Stimulated activated CD4-positive, alpha-beta T cell treated with anti-CD3 and anti-CD28 coated beads, Interleukin-15, amount 100 ng/mL, for 24 hours (primary cell): ENCODE data around the gene ADGRL2.

Source experiments
- DNase-seq: peaks from one replicate; pipeline ENCODE4 v3.0.0-alpha.2; 2020

The ADGRL2 gene

GRCh38 chr1:81808760-81809159 is 8.0 kb downstream of the ADGRL2 start:
- no peak for DNase-seq

DNA sequence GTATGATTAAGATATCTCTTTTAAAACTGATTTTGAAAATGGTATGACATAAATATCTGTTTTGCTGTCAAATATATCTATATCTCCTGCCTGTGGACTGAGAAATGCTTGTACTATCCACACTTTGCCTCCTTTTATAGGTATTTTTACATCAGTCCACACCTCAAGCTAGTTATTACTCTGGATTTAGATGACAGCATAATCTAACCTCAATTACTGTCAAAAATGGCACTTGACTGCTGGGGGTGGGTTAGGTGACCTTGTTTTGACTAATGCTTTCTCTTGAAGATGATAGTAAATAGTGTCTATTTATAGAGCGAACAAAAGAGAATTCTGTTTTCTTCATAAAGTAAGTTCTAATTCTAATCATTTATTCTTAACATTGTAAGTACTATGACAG is 9.1 kb downstream of the ADGRL2 start:
- DNase-seq: no peak

DNA sequence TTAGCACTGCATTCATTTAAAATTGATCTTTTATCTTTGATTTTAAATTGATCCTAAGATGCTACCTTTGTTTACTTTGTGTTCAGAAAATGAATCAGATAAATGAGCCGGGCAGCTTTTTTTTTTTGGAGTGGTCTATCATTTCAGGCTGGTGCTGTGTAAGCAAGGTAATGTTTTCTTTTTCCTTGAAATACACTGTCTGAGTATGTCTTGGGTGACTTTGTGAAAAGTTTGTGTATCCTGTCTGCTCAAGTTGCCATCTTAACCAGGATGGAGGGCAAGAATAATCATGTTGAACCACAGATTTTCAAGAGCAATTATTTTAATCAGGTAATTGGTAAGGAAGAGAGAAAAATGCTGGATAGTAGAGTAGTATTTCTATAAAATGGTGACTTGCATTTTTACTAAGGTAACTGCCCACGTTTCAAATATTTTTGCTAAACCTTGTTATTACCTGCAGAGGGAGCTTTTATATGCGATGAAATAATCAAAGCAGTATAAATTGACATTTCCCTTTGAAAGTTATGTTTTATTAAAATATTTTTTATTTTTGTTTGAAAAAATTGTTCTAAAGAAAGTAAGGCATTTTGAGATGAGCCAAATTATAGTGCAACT is 11.1 kb downstream of the ADGRL2 start:
- no peak for DNase-seq

- no peak for DNase-seq
Measured at GRCh38 chr1:81812712-81813111, 12.0 kb downstream of the ADGRL2 start.

DNA sequence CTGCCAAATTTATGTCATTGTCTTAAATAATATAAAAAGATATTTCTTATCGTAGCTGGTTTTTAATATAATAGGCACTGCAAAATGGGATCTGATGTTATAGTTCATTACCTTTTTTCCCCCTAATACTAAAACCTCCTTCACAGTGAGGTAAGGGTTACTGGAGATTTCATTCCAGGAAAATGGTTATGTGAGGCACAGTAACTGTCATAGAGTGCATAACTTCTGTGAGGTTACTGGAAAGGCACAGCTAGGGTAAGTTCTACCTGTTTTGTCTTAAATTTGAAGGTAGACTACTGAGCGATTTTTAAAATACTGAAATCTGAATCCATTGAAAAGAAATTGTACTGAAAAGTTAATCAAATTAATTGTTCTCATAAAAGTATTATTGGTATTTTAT is 13.0 kb downstream of the ADGRL2 start:
- no peak for DNase-seq

DNA sequence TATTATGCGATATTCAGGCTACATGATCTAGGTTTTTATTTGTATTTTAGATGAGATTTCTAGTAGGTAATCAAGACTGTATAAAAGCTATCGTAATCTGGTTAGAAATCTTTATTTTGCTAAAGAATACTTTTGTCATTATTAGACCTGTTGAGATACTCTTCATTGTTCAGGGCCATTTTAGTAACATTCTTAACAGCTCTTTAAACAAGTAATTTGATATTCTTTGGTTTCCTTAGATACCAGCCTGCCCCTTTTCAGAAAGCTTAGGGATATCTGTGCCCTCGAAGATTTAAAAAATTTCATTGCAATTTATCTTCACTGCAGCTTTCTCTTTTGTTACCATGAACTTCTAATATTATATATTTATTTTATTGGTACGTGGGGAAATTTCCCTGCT is 18.9 kb downstream of the ADGRL2 start:
- no peak for DNase-seq

- DNase-seq: no peak
Measured at GRCh38 chr1:81820765-81821164, 20.0 kb downstream of the ADGRL2 start.

DNA sequence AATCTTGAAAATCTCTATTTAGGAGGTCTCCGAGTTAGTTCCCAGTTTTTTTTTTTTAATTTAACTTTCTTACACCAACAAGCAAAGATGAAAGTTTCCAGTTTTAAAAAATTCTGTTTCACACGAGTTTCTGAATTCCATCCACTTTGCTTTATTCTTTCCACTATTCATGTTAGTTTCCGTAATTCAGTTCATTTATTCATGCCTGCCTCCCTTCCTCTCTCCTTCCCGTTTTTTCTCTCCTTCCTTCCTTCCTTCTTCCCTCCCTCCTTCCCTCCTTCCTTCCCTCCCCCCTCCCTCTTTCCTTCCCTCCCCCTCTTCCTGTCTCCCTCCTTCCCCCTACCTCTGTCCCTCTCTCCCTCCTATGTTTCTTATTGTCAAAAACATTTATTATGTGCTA is 22.3 kb downstream of the ADGRL2 start:
- no peak for DNase-seq

- no peak for DNase-seq
Measured at GRCh38 chr1:81824759-81825158, 24.0 kb downstream of the ADGRL2 start.

GRCh38 chr1:81827942-81828341 is 27.2 kb downstream of the ADGRL2 start:
- DNase-seq: no peak

- DNase-seq: no peak
Measured at GRCh38 chr1:81832573-81832972, 31.8 kb downstream of the ADGRL2 start.

DNA sequence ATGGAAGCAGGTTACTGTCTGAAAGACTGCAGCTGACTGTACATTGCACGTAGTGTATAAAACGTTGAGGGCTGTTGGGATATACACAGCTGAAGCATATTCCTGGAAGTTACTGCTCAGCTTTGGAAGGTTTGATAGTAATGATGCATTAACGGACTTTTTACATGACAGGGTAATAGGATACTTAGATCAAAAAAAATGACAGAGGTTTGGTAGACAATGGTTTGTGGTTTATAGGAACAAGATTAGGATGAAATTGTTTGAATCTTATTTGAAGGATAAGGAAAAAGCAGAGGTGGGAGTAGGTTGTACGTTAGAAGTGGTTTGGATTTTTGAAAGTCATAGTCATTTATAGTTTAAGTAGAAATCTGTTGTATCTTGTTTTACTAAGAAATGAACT is 33.0 kb downstream of the ADGRL2 start:
- no peak for DNase-seq

DNA sequence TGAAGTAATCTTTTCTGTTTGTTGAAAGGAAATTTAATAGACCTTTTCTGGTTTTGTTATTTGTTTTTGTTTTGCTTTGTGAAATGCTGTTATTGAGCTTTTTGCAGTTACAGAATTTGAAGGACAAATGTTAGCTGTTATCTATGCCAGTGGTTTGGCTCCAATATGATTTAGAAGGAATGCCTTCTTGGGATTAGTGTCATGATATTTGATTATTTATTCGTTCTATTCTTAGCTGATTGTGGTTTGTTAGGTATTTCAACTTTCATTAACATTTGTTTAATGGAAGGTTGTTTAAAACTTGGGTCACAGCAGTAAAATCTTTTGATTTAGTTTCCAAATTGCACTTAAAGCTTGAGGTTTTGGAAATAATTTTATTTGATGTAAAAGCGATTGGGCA is 33.5 kb downstream of the ADGRL2 start:
- DNase-seq: no peak

- DNase-seq: no peak
Measured at GRCh38 chr1:81834921-81835698, 34.4 kb downstream of the ADGRL2 start.

DNA sequence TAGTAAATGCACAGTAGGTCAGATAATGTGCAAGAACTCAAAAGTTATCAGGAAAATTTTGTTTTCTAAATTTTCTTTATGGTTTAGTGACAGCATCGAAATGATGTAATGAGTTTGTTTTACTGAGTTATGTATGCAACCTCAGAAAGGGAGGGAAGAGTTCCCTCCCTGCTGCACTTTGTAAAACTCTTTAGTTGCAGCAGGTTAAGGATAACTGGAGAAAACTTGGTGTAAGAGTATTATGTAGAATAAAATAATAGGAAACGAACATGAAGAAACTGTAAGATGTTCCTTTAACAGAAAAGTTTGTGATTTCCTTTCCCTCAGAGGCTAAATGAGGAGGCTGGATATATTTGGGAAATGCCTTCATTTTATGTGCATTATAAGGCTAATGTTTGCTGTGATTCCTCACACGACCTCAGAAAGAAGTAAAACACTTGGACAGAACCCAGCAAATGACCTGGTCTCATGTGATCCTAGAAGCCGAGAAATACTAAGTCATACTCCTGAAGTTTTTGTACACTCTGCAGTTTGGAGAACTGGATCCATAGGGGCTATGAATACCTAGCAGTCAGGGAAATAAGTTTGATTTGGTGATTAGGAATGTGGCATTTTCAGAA is 35.4 kb downstream of the ADGRL2 start:
- no peak for DNase-seq

DNA sequence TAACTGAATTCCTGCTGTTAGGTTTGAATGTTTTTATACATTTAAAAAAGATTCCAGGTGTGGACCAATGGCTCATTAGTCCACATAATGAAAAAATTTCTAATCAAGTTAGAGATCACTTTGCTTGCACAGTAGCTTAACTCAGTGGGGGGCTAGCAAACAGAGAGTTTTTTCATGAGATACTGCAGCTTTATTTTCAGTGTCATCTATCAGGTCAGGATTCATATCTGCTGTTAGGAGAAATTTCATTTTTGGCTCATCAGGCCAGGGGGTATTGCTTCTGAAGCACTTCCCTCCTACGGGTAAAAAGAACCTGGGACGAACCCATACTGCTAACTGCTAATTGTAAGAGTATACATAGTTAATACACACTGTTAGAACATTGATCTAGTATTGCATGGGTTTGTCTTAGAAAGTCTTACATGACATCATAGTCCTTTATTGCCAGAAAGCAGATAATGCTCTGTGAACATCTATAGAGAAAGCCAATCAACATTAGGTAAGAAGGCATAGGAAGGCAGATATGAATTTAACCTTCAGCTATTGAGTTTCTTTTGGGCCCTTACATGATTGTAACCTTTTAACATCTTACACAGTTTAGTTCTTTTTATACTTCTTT is 38.0 kb downstream of the ADGRL2 start:
- no peak for DNase-seq

DNA sequence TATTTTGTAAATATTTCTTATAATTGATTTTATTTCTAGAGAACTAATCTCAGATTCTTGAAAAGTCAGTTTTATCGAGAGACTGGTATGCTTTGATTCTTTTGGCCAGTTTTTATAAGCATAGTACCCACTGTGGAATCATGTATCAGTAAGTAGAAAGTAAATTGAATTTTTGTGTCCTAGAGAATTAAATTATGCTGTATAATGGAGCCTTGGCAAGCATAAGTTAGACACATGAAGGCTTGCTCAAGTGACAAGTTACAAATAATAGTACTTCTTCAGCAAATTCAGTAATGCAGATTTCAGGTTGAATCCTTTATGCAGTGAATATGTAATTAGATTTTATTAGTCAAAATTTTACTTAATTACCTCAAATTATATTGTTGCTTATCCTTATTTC is 40.1 kb downstream of the ADGRL2 start:
- DNase-seq: no peak

- no peak for DNase-seq
Measured at GRCh38 chr1:81841795-81842194, 41.1 kb downstream of the ADGRL2 start.

DNA sequence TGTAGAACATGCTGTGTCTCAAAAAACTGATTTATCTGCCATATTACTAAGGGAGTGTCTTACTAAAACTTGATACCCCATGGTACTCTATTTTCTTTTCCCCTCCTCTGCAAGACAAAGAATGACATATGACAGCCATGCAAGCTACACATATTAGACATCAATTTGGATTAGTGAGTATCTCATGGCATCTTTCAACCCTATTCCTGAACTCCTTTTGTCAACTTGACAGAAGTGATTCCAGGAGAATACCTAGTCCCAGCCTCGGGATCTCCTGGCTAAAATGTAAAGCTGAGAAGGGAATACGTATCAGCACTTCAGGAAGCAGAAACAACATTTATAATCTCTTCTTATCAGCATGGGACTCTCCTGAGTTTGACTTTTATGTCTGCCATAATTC is 43.7 kb downstream of the ADGRL2 start:
- no peak for DNase-seq

DNA sequence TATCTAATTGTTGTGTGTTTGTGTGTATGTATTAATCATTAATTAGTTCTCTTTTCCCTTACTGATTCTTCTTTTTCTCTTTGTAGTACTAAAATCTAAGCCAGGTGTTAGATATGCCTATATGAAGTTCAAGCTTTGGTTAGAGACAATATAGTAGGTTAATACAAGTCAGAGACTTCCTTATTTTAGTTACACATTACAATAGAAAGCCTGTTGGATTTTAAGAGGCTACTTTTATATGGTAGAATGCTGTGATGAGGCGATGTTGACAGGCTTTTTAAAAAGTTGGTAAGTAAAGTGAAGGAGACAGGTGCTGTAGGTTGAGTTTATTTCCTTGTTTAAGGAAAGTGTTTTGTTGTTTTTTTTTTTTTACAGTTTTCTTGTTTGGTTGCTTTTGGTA is 45.9 kb downstream of the ADGRL2 start:
- no peak for DNase-seq

- no peak for DNase-seq
Measured at GRCh38 chr1:81847063-81847462, 46.3 kb downstream of the ADGRL2 start.

GRCh38 chr1:81848880-81849682 is 48.3 kb downstream of the ADGRL2 start:
- no peak for DNase-seq

GRCh38 chr1:81850031-81850430 is 49.3 kb downstream of the ADGRL2 start:
- no peak for DNase-seq
